IMR-90 (cell line): ENCODE data around the gene CDH15. TPM values are rescaled to one million over a fixed set of nuclear protein-coding genes. Genes with fewer than 3 reads are reported as not detected.
A peak's percentile ranks its signal among the peaks of the same experiment; 100 is the strongest.

Source experiments
- ATAC-seq: fragments of 200-7000 bp; cut with Tn5 transposase; 2 replicates; pipeline ENCODE4 v1.9.1; 2020; ENCODE audit warnings: low read depth, mild to moderate bottlenecking, moderate library complexity
- BruUV-seq: library from RNA; stranded (reverse); fragments of 400-500 nt; replicated peaks from 2 replicates; lab custom pipeline; 2021; lab: Mats Ljungman, UMichigan
- CTCF ChIA-PET: fragments of 300-600 bp; formaldehyde crosslinking; extraction: SDS; loops from one replicate; lab custom pipeline; 2021; ENCODE audit warnings: antibody characterized with exemption; lab: Yijun Ruan, JAX
- POLR2A ChIA-PET: fragments of 300-600 bp; sonication (Branson Sonifier 250); formaldehyde crosslinking; loops from one replicate; lab custom pipeline; 2022; ENCODE audit warnings: antibody characterized with exemption; ENCODE audit not compliant: unreplicated experiment; lab: Charles Lee
- DNase-seq: peaks from one replicate; pipeline ENCODE4 v3.0.0; 2013
- H2AFZ ChIP-seq: replicated peaks from 2 replicates; pipeline ENCODE3; 2013; ENCODE audit warnings: low read length, mild to moderate bottlenecking; ENCODE audit not compliant: poor library complexity
- H2AK5ac ChIP-seq: 2 replicates; pipeline ENCODE4 v1.6.1; 2013; ENCODE audit warnings: low read depth, low read length, inconsistent platforms
- H2AK9ac ChIP-seq: replicated peaks from 2 replicates; pipeline ENCODE3; 2013; ENCODE audit warnings: mild to moderate bottlenecking, low read depth, low read length, moderate library complexity; ENCODE audit not compliant: poor library complexity
- H2BK120ac ChIP-seq: 2 replicates; pipeline ENCODE4 v1.6.1; 2013; ENCODE audit warnings: low read depth, low read length, inconsistent platforms
- H2BK15ac ChIP-seq: 3 replicates; pipeline ENCODE4 v1.6.1; 2013; ENCODE audit warnings: low read depth, low read length, inconsistent platforms
- H2BK20ac ChIP-seq: 2 replicates; pipeline ENCODE4 v1.6.1; 2013; ENCODE audit warnings: low read depth, mild to moderate bottlenecking, inconsistent platforms, low read length, moderate library complexity
- H2BK5ac ChIP-seq: 2 replicates; pipeline ENCODE4 v1.6.1; 2013; ENCODE audit warnings: mild to moderate bottlenecking, low read depth, low read length, inconsistent platforms; ENCODE audit not compliant: poor library complexity, severe bottlenecking
- H3K14ac ChIP-seq: replicated peaks from 2 replicates; pipeline ENCODE4 v1.6.1; 2013; ENCODE audit warnings: low read depth, low read length, inconsistent platforms
- H3K18ac ChIP-seq: 2 replicates; pipeline ENCODE4 v1.6.1; 2013; ENCODE audit warnings: low read depth, low read length, control low read depth
- H3K23ac ChIP-seq: 2 replicates; pipeline ENCODE4 v1.6.1; 2013; ENCODE audit warnings: low read depth, low read length, inconsistent platforms
- H3K27ac ChIP-seq: 2 replicates; pipeline ENCODE4 v1.5.1; 2013; ENCODE audit warnings: mild to moderate bottlenecking, control low read depth, low read length; ENCODE audit not compliant: insufficient read depth
- H3K27me3 ChIP-seq: 2 replicates; pipeline ENCODE4 v1.6.1; 2013; ENCODE audit warnings: low read length; ENCODE audit not compliant: control insufficient read depth, insufficient read depth
- H3K36me3 ChIP-seq: 2 replicates; pipeline ENCODE4 v1.6.1; 2013; ENCODE audit warnings: low read length, mixed read lengths; ENCODE audit not compliant: control insufficient read depth, insufficient read depth
- H3K4ac ChIP-seq: 2 replicates; pipeline ENCODE4 v1.6.1; 2013; ENCODE audit warnings: low read depth, low read length, inconsistent platforms
- H3K4me1 ChIP-seq: 2 replicates; pipeline ENCODE4 v1.6.1; 2013; ENCODE audit warnings: low read length, mixed read lengths; ENCODE audit not compliant: control insufficient read depth, insufficient read depth
- H3K4me2 ChIP-seq: 2 replicates; pipeline ENCODE4 v1.6.1; 2013; ENCODE audit warnings: low read depth, mild to moderate bottlenecking, control low read depth, low read length, moderate library complexity
- H3K4me3 ChIP-seq: 2 replicates; pipeline ENCODE4 v1.5.1; 2013; ENCODE audit warnings: low read depth, mild to moderate bottlenecking, control low read depth, low read length, moderate library complexity; ENCODE audit not compliant: insufficient read depth
- H3K56ac ChIP-seq: 2 replicates; pipeline ENCODE4 v1.6.1; 2013; ENCODE audit warnings: low read length, inconsistent platforms; ENCODE audit not compliant: insufficient read depth; ENCODE audit errors: extremely low read depth
- H3K79me1 ChIP-seq, 2 experiments: 2 replicates each; pipeline ENCODE4 v1.6.1; 2013; ENCODE audit warnings: low read length in 2 of 2, inconsistent platforms in 1 of 2, low read depth in 1 of 2
- H3K9ac ChIP-seq: 2 replicates; pipeline ENCODE4 v1.6.1; 2013; ENCODE audit warnings: low read depth, low read length, control low read depth
- H3K9me1 ChIP-seq: 2 replicates; pipeline ENCODE4 v1.6.1; 2013; ENCODE audit warnings: low read length, inconsistent platforms; ENCODE audit not compliant: insufficient read depth
- H3K9me3 ChIP-seq: 2 replicates; pipeline ENCODE4 v1.6.1; 2013; ENCODE audit warnings: low read length; ENCODE audit not compliant: control insufficient read depth, insufficient read depth
- H4K20me1 ChIP-seq: 2 replicates; pipeline ENCODE4 v1.6.1; 2013; ENCODE audit warnings: low read length, inconsistent platforms; ENCODE audit not compliant: insufficient read depth
- H4K5ac ChIP-seq: 2 replicates; pipeline ENCODE4 v1.6.1; 2013; ENCODE audit warnings: mild to moderate bottlenecking, low read depth, low read length, control low read depth
- H4K8ac ChIP-seq, 2 experiments: 2 replicates each; pipeline ENCODE4 v1.6.1; 2013; ENCODE audit warnings: low read depth in 2 of 2, low read length in 2 of 2, control low read depth in 1 of 2, inconsistent platforms in 1 of 2
- H4K91ac ChIP-seq: 2 replicates; pipeline ENCODE4 v1.6.1; 2013; ENCODE audit warnings: low read depth, low read length, inconsistent platforms; ENCODE audit not compliant: insufficient read depth
- BHLHE40 ChIP-seq: fragments of 150-350 bp; IDR thresholded peaks from 2 replicates; pipeline ENCODE4 v1.6.1; 2016; ENCODE audit warnings: mild to moderate bottlenecking, low read depth, low read length
- CEBPB ChIP-seq: IDR thresholded peaks from 2 replicates; pipeline ENCODE4 v1.6.1; 2012; ENCODE audit warnings: low read depth, low read length, improper control_type of control experiment
- CHD1 ChIP-seq: IDR thresholded peaks from 2 replicates; pipeline ENCODE4 v1.6.1; 2012; ENCODE audit warnings: low read depth, low read length, improper control_type of control experiment
- FOS ChIP-seq: fragments of 150-350 bp; IDR thresholded peaks from 2 replicates; pipeline ENCODE4 v1.6.1; 2016; ENCODE audit warnings: low read depth, low read length
- MAFK ChIP-seq: IDR thresholded peaks from 2 replicates; pipeline ENCODE4 v1.6.1; 2012; ENCODE audit warnings: low read depth, low read length, improper control_type of control experiment
- MAZ ChIP-seq: IDR thresholded peaks from 2 replicates; pipeline ENCODE4 v1.6.1; 2012; ENCODE audit warnings: low read depth, mild to moderate bottlenecking, low read length, improper control_type of control experiment, moderate library complexity, borderline replicate concordance
- MXI1 ChIP-seq: IDR thresholded peaks from 2 replicates; pipeline ENCODE4 v1.6.1; 2012; ENCODE audit warnings: low read depth, mild to moderate bottlenecking, low read length, moderate library complexity, borderline replicate concordance
- NFE2L2 ChIP-seq: fragments of 150-350 bp; IDR thresholded peaks from 2 replicates; pipeline ENCODE4 v1.6.1; 2016; ENCODE audit warnings: low read depth, mild to moderate bottlenecking, low read length
- POLR2A ChIP-seq: IDR thresholded peaks from 2 replicates; pipeline ENCODE4 v1.6.1; 2012; ENCODE audit warnings: mild to moderate bottlenecking, low read depth, low read length
- RAD21 ChIP-seq: IDR thresholded peaks from 2 replicates; pipeline ENCODE4 v1.6.1; 2012; ENCODE audit warnings: low read length, improper control_type of control experiment
- RCOR1 ChIP-seq: IDR thresholded peaks from 2 replicates; pipeline ENCODE4 v1.6.1; 2012; ENCODE audit warnings: mild to moderate bottlenecking, low read length, improper control_type of control experiment; ENCODE audit not compliant: insufficient replicate concordance
- RFX5 ChIP-seq: IDR thresholded peaks from 2 replicates; pipeline ENCODE4 v1.8.0; 2012; ENCODE audit warnings: low read depth, mild to moderate bottlenecking, low read length, moderate library complexity
- SMC3 ChIP-seq: fragments of 150-350 bp; IDR thresholded peaks from 2 replicates; pipeline ENCODE4 v1.6.1; 2016; ENCODE audit warnings: low read depth, mild to moderate bottlenecking, antibody characterized with exemption, low read length, moderate library complexity
- WGBS, 2 experiments: methylation state at CpG; one replicate each; pipeline versions ENCODE4 v1.1.5 to v1.1.7; 2013; ENCODE audit warnings: missing lambda C conversion rate in 2 of 2; ENCODE audit not compliant: insufficient read length in 1 of 2; ENCODE audit errors: extremely low coverage in 2 of 2; 5-methylcytosine and 5-hydroxymethylcytosine counted together
- dilution Hi-C: fragments of 300-500 bp; cut with HindIII; formaldehyde crosslinking; loops from one replicate; pipeline ENCODE4 v1.14.3; 2018; ENCODE audit warnings: low sequenced_read_pairs; ENCODE audit not compliant: unreplicated experiment
- in situ Hi-C: fragments of 300-500 bp; cut with MboI; formaldehyde crosslinking; loops from 3 replicates; pipeline ENCODE4 v1.14.3; 2019; ENCODE audit warnings: low sequenced_read_pairs, inconsistent platforms, mixed read lengths
- intact Hi-C: fragments of 100-400 bp; cut with micrococcal nuclease; formaldehyde crosslinking; loops from 2 replicates; pipeline ENCODE4 v1.10.0; 2022
- polyA plus RNA-seq, 3 experiments: library from polyadenylated mRNA; depleted of rRNA; stranded (reverse); fragments of >200 nt; gene quantifications; 2 replicates each; pipeline ENCODE4 v1.2.3, GENCODE V29; 2012; ENCODE audit warnings: low replicate concordance in 1 of 3
- total RNA-seq: library from RNA; depleted of rRNA; stranded (reverse); fragments of >200 nt; gene quantifications from 2 replicates; pipeline ENCODE4 v1.2.3, GENCODE V29; 2012
- TF ChIP-seq, protein P1 (sequence below): fragments of 150-350 bp; IDR thresholded peaks from 2 replicates; pipeline ENCODE4 v1.6.1; 2017; ENCODE audit warnings: mild to moderate bottlenecking, antibody characterized with exemption, low read length, low read depth
- TF ChIP-seq, protein P2 (sequence below): fragments of 150-350 bp; IDR thresholded peaks from 2 replicates; pipeline ENCODE4 v1.6.1; 2016; ENCODE audit warnings: low read depth, mild to moderate bottlenecking, low read length, moderate library complexity, borderline replicate concordance
- TF ChIP-seq, protein P3 (sequence below): conservative IDR thresholded peaks from 2 replicates; pipeline ENCODE4 v1.5.1; 2012; ENCODE audit warnings: mild to moderate bottlenecking, low read depth, low read length, improper control_type of control experiment

CDH15 gene
- total and polyA plus RNA-seq, 2 of the 4 experiments (the other 2 are of a cell fraction), result 0.18 to 0.62 TPM

- Histone ChIP-seq H3K27ac (peak overlapping the region; percentile 99), H3K4me2 (peak overlapping the region; percentile 89), H4K91ac (0 out of 2 replicates have a peak overlapping the region, but pooled peaks have one; percentile 90), H3K18ac (no peak overlapping the region; the same call in 1 of the 2 replicates), H3K23ac (peak overlapping the region; percentile 82; the same call in 1 of the 2 replicates), H3K36me3 (peaks cover 14% of the 10 kb centered on the region), H3K4ac (peak overlapping the region; percentile 97), H3K9ac (peak overlapping the region; percentile 98), H2BK5ac (peak overlapping the region; percentile 95), H2AK9ac (peak overlapping the region; percentile 87), H4K5ac (peak overlapping the region; percentile 99), H3K27me3 (no peaks in the 10 kb centered on the region), H2BK20ac (no peak overlapping the region), H2BK15ac (no peak overlapping the region), H3K14ac (peak overlapping the region; percentile 98; the same call in 1 of the 2 replicates), H2AFZ (peak overlapping the region; percentile 100), H3K4me3 (peak overlapping the region; percentile 98), H2BK120ac (no peak overlapping the region), H4K8ac (peak overlapping the region; percentile 76 to 100), H3K9me1 (peaks cover 3% of the 10 kb centered on the region; the same call in 1 of the 2 replicates), H3K4me1 (no peaks in the 10 kb centered on the region), H3K9me3 (no peaks in the 10 kb centered on the region), H2AK5ac (0 out of 2 replicates have a peak overlapping the region, but pooled peaks have one; percentile 57), H3K56ac (peak overlapping the region; percentile 50), H3K79me1 (peaks cover 27 to 52% of the 10 kb centered on the region in 2 experiments), H4K20me1 (peaks cover 3% of the 10 kb centered on the region; the same call in 1 of the 2 replicates)
- dilution Hi-C loops (no loop called here), in situ Hi-C loops (loop anchor here (10.0 kb wide), 1 partner anchor 282 kb away; no protein-coding TSS in a partner anchor), intact Hi-C loops (loop anchor here (2.0 to 5.0 kb wide), 2 partner anchors 360 to 405 kb away; partner anchors contain the start of genes APRT, GALNS and TRAPPC2L)
- 0% methylated on average over 10 of the region's 11 CpGs; no CpG with 5 or more reads in 1 of the 2 experiments for WGBS, 2 experiments
- DNase-seq, result no peak
- CTCF ChIA-PET, result no interaction called here
- BruUV-seq, result TSS peak; percentile 62
- POLR2A ChIA-PET, result no interaction called here
- TF ChIP-seq FOS, result no peak
- TF ChIP-seq SMC3, result no peak
- no peak for TF ChIP-seq RCOR1
- TF ChIP-seq CHD1, result no peak
- TF ChIP-seq MAFK, result no peak
- TF ChIP-seq POLR2A, result no peak
- TF ChIP-seq, protein P1, sequence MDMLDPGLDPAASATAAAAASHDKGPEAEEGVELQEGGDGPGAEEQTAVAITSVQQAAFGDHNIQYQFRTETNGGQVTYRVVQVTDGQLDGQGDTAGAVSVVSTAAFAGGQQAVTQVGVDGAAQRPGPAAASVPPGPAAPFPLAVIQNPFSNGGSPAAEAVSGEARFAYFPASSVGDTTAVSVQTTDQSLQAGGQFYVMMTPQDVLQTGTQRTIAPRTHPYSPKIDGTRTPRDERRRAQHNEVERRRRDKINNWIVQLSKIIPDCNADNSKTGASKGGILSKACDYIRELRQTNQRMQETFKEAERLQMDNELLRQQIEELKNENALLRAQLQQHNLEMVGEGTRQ, result no peak
- TF ChIP-seq, protein P2, sequence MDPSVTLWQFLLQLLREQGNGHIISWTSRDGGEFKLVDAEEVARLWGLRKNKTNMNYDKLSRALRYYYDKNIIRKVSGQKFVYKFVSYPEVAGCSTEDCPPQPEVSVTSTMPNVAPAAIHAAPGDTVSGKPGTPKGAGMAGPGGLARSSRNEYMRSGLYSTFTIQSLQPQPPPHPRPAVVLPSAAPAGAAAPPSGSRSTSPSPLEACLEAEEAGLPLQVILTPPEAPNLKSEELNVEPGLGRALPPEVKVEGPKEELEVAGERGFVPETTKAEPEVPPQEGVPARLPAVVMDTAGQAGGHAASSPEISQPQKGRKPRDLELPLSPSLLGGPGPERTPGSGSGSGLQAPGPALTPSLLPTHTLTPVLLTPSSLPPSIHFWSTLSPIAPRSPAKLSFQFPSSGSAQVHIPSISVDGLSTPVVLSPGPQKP, result no peak
- TF ChIP-seq CEBPB, result no peak
- TF ChIP-seq NFE2L2, result no peak
- TF ChIP-seq MAZ, result no peak
- no peak for TF ChIP-seq RAD21
- TF ChIP-seq BHLHE40, result no peak
- TF ChIP-seq MXI1, result no peak
- TF ChIP-seq, protein P3, sequence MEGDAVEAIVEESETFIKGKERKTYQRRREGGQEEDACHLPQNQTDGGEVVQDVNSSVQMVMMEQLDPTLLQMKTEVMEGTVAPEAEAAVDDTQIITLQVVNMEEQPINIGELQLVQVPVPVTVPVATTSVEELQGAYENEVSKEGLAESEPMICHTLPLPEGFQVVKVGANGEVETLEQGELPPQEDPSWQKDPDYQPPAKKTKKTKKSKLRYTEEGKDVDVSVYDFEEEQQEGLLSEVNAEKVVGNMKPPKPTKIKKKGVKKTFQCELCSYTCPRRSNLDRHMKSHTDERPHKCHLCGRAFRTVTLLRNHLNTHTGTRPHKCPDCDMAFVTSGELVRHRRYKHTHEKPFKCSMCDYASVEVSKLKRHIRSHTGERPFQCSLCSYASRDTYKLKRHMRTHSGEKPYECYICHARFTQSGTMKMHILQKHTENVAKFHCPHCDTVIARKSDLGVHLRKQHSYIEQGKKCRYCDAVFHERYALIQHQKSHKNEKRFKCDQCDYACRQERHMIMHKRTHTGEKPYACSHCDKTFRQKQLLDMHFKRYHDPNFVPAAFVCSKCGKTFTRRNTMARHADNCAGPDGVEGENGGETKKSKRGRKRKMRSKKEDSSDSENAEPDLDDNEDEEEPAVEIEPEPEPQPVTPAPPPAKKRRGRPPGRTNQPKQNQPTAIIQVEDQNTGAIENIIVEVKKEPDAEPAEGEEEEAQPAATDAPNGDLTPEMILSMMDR, result no peak
- no peak for TF ChIP-seq RFX5
- ATAC-seq, result no peak
Measured at GRCh38 chr16:89217138-89217387, 45.5 kb downstream of the CDH15 start.
